Dendritic cell treated with granulocyte-macrophage colony-stimulating factor and Interleukin-4, amounts not matched to agents 40 ng/mL and 50 ng/mL, for 4 days (primary cell): ENCODE results near the gene PHIP.

Experiments used
- H3K27ac Mint-ChIP-seq: one replicate; pipeline ENCODE4 v1.8.0; 2022; ENCODE audit warnings: mild to moderate bottlenecking, mixed read lengths
- H3K27me3 Mint-ChIP-seq: one replicate; pipeline ENCODE4 v1.8.0; 2022; ENCODE audit warnings: mild to moderate bottlenecking, mixed read lengths
- H3K36me3 Mint-ChIP-seq: one replicate; pipeline ENCODE4 v1.8.0; 2022; ENCODE audit warnings: low read depth, mixed read lengths
- H3K4me1 Mint-ChIP-seq: one replicate; pipeline ENCODE4 v1.8.0; 2022; ENCODE audit warnings: low read depth, mixed read lengths
- H3K4me3 Mint-ChIP-seq: one replicate; pipeline ENCODE4 v1.8.0; 2022; ENCODE audit warnings: mild to moderate bottlenecking, moderate library complexity, mixed read lengths
- H3K9me3 Mint-ChIP-seq: one replicate; pipeline ENCODE4 v1.8.0; 2022; ENCODE audit warnings: mixed read lengths
- intact Hi-C: fragments of 100-400 bp; cut with micrococcal nuclease; formaldehyde crosslinking; loops from one replicate; pipeline ENCODE4 v1.15.0; 2022

PHIP gene

DNA sequence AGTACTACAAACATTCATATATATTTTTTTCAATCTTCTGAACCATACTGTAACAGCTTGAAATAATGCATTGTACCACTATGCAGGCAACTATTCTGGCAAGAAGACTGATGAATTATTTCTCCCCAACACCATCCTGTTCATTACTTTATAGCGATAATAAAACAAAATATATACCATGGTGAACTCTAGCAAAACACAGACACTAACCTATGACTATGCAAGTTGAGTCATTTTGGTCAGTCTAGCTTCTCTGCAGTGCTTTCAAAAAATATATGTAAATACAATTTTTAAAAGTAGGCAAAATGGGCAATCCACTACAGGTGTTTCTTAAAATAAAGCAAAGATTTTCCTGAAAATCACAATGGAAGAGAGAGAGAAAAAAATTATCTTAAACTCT lies 20.3 kb downstream of the PHIP start:
- Mint-ChIP-seq H3K9me3 (no peaks in the 10 kb centered on the region), H3K4me3 (no peak overlapping the region), H3K27me3 (no peaks in the 10 kb centered on the region), H3K27ac (no peak overlapping the region), H3K36me3 (peaks cover 71% of the 10 kb centered on the region), H3K4me1 (no peaks in the 10 kb centered on the region)
- intact Hi-C loops, result loop anchor here (10.0 kb wide), 1 partner anchor 93 kb away; no protein-coding TSS in a partner anchor

DNA sequence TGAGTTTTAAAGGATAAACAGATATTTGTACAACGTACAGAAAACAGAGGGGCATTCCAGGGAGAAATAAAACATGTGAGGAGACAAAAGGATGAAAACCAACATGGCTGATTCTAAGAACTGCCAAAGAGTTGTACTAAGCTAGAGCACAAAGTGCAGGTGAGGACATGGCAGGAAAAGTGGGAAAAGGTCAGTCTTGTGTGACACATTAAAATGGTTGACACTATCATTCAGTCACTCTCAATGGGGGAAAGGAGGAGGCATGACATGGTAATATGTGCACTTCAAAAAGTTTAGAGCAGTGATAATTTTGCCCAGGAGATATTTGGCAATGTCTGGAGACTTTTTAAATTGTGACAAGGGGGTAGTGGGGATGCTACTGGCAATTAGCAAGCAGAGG lies 21.8 kb downstream of the PHIP start:
- Mint-ChIP-seq H3K9me3 (no peaks in the 10 kb centered on the region), H3K4me1 (no peaks in the 10 kb centered on the region), H3K27ac (no peak overlapping the region), H3K36me3 (peaks cover 83% of the 10 kb centered on the region), H3K27me3 (no peaks in the 10 kb centered on the region), H3K4me3 (no peak overlapping the region)
- intact Hi-C loops, result loop anchor here (10.0 kb wide), 1 partner anchor 91 kb away; no protein-coding TSS in a partner anchor

DNA sequence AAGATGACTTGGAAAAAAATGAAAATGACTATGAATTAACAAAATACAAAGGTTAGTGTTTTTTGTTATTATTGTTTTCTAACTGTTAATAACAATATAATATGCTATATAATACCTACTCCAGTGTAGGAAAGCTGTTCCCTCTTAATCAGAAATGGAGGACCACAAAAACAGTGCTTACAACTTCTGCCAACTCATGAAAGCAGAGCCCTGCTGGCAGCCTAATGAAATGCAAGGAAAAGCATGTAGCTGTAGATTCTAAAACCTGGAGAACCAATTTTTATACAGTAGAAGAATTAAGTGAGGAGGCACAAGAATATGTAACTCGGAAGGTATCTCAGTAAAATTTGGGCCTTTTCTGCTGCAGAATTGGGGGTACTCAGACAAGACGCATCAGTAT lies 29.4 kb downstream of the PHIP start:
- intact Hi-C loops, result no loop called here
- Mint-ChIP-seq H3K36me3 (peaks cover 73% of the 10 kb centered on the region), H3K27me3 (no peaks in the 10 kb centered on the region), H3K4me1 (no peaks in the 10 kb centered on the region), H3K4me3 (no peak overlapping the region), H3K27ac (no peak overlapping the region), H3K9me3 (no peaks in the 10 kb centered on the region)

DNA sequence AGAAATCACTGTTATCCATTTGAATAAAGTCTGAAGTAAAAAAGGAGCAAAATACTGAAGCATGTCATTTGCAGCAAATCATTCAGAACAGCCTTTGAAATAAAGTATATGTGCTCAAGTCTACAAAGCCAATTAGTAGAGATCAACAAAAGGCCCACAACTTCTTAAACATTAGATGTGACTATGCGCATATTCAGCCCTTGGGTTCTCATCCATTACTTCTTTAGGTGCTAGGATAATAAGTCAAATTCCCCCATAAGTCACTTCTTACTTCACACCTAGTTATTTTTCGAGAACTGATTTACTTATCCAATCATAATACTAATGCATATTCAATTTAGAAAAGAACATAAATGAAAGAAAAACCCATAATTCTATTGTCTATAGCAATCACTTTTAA lies 31.0 kb downstream of the PHIP start:
- Mint-ChIP-seq H3K36me3 (peaks cover 64% of the 10 kb centered on the region), H3K4me3 (no peak overlapping the region), H3K27me3 (no peaks in the 10 kb centered on the region), H3K4me1 (no peaks in the 10 kb centered on the region), H3K27ac (no peak overlapping the region), H3K9me3 (no peaks in the 10 kb centered on the region)
- intact Hi-C loops, result no loop called here

DNA sequence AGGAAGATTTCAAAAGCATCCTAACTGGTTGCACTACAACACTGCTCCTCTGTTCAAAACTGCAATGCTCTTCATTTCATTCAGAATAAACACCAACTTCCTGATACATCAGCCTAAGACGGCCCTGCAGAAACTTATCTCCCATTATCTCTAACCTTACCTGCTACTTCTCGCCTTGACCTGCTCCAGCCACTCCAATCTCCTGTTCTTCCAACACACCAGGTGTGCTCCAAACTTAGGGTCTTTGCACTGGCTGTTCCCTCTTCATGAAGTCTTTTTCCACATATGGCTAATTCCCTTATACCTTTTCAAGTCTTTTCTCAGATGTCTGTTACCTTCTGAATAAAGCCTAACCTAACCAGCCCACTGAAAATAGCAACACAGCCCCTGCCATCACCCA lies 32.1 kb downstream of the PHIP start:
- Mint-ChIP-seq H3K36me3 (peaks cover 65% of the 10 kb centered on the region), H3K27ac (no peak overlapping the region), H3K4me3 (no peak overlapping the region), H3K4me1 (no peaks in the 10 kb centered on the region), H3K9me3 (no peaks in the 10 kb centered on the region), H3K27me3 (no peaks in the 10 kb centered on the region)
- intact Hi-C loops, result no loop called here

DNA sequence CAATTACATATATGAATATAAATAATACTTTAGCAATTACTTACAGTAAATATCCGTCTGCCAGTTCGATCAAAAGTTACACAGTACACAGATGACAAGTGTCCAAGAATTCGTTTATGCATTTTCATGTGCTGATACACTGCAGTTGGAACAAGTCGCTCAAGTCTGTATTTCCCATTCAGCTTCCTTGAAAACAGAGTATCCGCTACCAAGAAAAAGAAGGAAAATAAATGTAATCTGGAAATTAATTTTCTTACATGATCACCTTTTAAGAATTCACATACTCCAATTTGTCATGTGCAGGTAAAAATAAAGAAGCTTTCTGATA lies 35.3 kb downstream of the PHIP start:
- Mint-ChIP-seq H3K4me3 (no peak overlapping the region), H3K36me3 (peaks cover 59% of the 10 kb centered on the region), H3K9me3 (no peaks in the 10 kb centered on the region), H3K27ac (no peak overlapping the region), H3K27me3 (no peaks in the 10 kb centered on the region), H3K4me1 (no peaks in the 10 kb centered on the region)
- intact Hi-C loops, result no loop called here

DNA sequence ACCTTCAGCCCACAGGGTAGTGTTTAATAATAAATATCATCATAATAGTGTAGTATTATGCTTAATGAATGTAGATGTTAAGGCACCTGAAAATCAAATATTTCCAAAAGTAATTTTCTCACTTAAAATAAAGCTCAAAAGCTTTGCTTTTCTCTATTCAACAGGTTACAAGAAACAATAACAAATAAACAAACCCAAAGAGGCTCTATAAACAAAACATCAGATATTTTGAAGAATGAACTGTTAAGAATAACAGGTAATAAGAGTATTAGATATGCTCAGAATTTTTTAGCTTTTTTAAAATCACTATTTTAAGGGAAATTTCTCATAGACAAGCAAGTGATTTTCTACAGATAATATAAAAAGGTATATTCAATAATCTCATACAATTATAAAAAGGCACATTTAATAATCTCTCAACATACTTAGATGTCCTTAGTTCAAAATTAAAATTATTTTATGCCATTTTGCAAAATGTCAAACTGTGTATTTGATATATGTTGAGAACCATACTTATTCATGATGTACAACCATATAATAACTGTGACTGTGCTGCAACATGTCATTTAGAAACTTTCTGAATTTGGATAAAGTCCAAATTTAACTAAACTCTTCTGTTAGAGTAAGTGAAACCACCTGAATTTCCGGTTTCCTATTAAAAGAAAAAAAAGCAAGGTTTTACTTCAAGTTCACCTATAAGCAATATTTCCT lies 35.8 kb downstream of the PHIP start:
- H3K4me1 Mint-ChIP-seq, result no peaks in the 10 kb centered on the region
- no peaks in the 10 kb centered on the region for H3K27me3 Mint-ChIP-seq
- no peaks in the 10 kb centered on the region for H3K9me3 Mint-ChIP-seq
- H3K27ac Mint-ChIP-seq, result no peak overlapping the region
- H3K4me3 Mint-ChIP-seq, result no peak overlapping the region
- H3K36me3 Mint-ChIP-seq, result peaks cover 62% of the 10 kb centered on the region
- intact Hi-C loops, result no loop called here

DNA sequence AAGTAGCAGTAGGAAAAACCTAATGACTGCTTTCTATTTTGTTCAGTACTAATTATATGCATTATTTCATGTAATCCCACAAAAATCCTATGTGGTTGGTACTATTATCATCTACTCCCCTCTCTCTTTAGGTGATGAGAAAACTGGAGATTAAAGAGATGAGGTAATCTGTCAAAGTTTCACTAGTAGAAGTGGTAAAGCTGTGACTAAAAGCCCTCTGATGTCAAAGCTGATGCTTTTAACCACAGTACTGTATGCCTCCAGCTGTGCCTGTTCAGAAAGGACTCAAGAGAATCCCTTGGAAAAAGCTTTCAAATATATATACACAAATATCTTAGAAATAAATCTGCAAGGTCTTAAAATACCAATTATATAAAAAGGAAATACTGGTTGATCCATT lies 38.0 kb downstream of the PHIP start:
- intact Hi-C loops, result no loop called here
- H3K4me1 Mint-ChIP-seq, result peaks cover 11% of the 10 kb centered on the region

DNA sequence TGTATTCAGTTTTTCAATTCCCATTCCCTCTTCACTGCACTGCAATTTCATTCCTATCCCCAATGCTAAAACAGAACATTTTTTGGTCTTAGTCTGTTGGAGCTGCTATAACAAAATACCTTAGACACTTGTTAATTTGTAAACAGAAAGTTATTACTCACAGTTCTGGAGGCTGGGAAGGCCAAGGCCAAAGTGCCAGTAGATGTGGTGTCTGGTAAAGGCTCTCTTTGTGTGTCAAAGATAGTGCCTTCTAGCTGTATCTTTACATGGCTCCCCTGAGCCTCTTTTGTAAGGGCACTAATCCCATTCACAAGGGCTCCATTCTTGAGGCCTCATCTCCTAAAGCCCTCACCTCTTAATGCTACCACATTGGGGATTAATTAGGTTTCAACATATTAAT lies 40.0 kb downstream of the PHIP start:
- intact Hi-C loops, result no loop called here
- H3K27ac Mint-ChIP-seq, result no peak overlapping the region
- H3K4me3 Mint-ChIP-seq, result no peak overlapping the region
- H3K4me1 Mint-ChIP-seq, result peaks cover 22% of the 10 kb centered on the region
- H3K27me3 Mint-ChIP-seq, result no peaks in the 10 kb centered on the region
- peaks cover 70% of the 10 kb centered on the region for H3K36me3 Mint-ChIP-seq
- no peaks in the 10 kb centered on the region for H3K9me3 Mint-ChIP-seq

More for the DNA sequence above, 38.0 kb downstream of the PHIP start:
- no peaks in the 10 kb centered on the region for H3K9me3 Mint-ChIP-seq
- H3K27ac Mint-ChIP-seq, result no peak overlapping the region
- no peak overlapping the region for H3K4me3 Mint-ChIP-seq
- no peaks in the 10 kb centered on the region for H3K27me3 Mint-ChIP-seq
- peaks cover 66% of the 10 kb centered on the region for H3K36me3 Mint-ChIP-seq

DNA sequence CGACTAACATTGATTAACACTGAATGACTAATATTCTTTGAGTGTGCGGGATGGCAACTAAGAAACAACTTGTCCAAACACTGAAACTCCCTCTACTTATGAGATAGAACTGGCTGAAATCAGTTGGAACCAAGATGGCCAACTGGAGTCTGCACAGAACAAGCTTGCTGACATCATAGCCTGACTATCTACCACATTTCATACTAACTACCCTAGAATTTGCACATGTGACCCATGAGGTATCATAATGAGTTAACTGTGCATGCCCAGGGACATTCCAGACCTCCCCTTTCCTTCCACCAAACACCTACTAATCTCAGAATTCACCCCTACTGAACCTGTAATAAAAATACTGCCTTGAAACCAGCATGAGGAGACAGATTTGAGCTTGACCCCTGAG lies 43.2 kb downstream of the PHIP start:
- Mint-ChIP-seq H3K27ac (no peak overlapping the region), H3K36me3 (peaks cover 80% of the 10 kb centered on the region), H3K27me3 (no peaks in the 10 kb centered on the region), H3K9me3 (no peaks in the 10 kb centered on the region), H3K4me3 (no peak overlapping the region), H3K4me1 (peaks cover 30% of the 10 kb centered on the region)
- intact Hi-C loops, result no loop called here

DNA sequence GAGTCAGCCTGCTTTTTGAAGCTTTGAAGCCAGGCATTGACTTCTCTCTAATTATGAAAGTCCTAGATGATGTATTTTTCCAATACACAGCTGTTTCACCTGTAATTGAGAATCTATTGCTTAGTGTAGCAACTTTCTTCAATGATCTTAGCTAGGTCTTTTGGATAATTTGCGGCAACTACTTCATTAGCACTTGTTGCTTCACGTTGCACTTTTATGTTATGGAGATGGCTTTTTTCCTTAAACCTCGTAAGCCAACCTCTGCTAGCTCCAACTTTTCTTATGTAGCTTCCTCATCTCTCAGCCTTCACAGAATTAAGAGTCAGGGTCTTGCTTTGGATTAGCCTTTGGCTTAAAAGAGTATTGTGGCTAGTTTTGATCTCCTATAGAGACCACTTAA lies 44.8 kb downstream of the PHIP start:
- intact Hi-C loops, result no loop called here
- Mint-ChIP-seq H3K4me3 (no peak overlapping the region), H3K27me3 (no peaks in the 10 kb centered on the region), H3K36me3 (peaks cover 80% of the 10 kb centered on the region), H3K9me3 (no peaks in the 10 kb centered on the region), H3K27ac (no peak overlapping the region), H3K4me1 (peaks cover 36% of the 10 kb centered on the region)

DNA sequence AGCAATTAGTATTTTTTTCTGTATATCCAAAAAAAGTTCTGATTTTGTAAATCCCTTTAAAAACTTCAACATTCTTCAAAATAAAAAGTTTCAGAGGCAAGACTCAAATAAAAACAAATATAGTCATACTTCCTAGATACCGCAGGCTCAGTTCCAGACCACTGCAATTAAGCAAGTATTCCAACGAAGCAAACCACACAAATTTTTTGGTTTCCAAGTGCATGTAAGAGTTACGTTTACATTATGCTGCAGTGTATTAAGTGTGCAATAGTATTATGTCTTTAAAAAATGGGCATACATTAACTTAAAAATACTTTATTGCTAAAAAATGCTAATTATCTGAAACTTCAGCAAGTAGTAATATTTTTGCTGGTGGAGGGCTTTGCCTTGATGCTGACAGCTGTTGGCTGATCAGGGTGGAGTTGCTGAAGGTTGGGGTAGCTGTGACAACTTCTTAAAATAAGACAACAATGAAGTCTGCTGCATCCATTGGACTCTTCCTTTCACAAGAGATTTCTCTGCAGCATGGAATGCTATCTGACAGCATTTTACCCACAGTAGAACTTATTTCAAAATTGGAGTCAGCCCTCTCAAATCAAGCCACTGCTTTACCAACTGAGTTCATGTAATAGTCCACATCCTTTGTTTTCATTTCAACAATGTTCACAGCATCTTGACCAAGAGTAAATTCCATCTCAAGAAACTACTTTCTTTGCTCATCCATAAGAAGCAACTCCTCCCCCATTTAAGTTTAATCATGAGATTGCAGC lies 46.0 kb downstream of the PHIP start:
- H3K27me3 Mint-ChIP-seq, result no peaks in the 10 kb centered on the region
- no peak overlapping the region for H3K4me3 Mint-ChIP-seq
- no peak overlapping the region for H3K27ac Mint-ChIP-seq
- H3K4me1 Mint-ChIP-seq, result peaks cover 36% of the 10 kb centered on the region
- H3K36me3 Mint-ChIP-seq, result peaks cover 79% of the 10 kb centered on the region
- H3K9me3 Mint-ChIP-seq, result no peaks in the 10 kb centered on the region
- intact Hi-C loops, result no loop called here

DNA sequence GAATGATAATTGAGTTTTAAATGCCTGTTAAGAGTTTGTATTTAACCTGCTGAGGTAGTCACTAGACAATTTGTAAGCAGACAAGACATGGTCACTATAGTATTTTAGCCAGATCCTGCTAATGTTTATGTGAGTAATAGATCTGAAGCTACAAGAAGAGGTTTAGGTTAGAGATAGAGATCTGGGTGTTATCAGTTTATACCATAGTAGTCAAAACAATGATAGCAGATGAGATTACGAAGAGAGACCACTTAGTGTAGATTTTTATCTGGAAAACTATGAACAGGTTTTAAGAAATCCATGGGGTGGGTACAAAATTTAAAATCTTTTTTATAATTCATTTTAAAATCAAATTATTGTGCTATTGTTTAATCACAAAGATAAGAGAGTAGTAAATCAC lies 47.5 kb downstream of the PHIP start:
- Mint-ChIP-seq H3K9me3 (no peaks in the 10 kb centered on the region), H3K4me1 (peaks cover 26% of the 10 kb centered on the region), H3K27me3 (no peaks in the 10 kb centered on the region), H3K4me3 (no peak overlapping the region), H3K36me3 (peaks cover 64% of the 10 kb centered on the region), H3K27ac (no peak overlapping the region)
- intact Hi-C loops, result no loop called here

DNA sequence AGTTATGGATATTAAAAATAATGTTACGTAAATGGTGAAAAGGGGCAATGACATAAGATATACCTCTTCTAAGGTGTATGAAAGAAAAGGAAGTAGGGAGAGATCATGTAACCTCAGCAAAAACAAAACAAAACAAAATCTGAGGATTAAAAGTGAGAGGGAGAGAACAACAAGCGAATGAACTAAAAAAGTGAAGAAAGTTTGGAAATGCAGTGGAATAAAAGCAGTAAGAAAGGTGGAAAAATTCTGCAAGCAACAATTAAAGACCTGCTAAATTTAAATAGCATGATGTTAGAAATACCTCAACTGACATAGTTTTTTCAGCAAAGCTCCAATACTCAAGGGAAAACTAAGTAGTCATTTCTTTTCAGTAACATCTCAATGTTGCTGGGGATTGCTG lies 48.0 kb downstream of the PHIP start:
- H3K36me3 Mint-ChIP-seq, result peaks cover 65% of the 10 kb centered on the region
- no peak overlapping the region for H3K27ac Mint-ChIP-seq
- no peaks in the 10 kb centered on the region for H3K9me3 Mint-ChIP-seq
- no peak overlapping the region for H3K4me3 Mint-ChIP-seq
- peaks cover 24% of the 10 kb centered on the region for H3K4me1 Mint-ChIP-seq
- H3K27me3 Mint-ChIP-seq, result no peaks in the 10 kb centered on the region
- intact Hi-C loops, result no loop called here
